ENCODE measurements around the gene CAPN13. TPM values are rescaled to one million over a fixed set of nuclear protein-coding genes. Genes with fewer than 3 reads are reported as not detected.

The CAPN13 gene
- total and polyA plus RNA-seq, 10 of the 15 experiments (the other 5 are each of a cell fraction or from before 2014, with no cell fraction given) = 0.03 to 0.10 (median 0.06) TPM; not detected in 7

GRCh38 chr2:30680121-30680520 is 127.1 kb downstream of the CAPN13 start:
- Histone ChIP-seq H3K9ac (ENCODE audit: control insufficient read depth, insufficient read depth, low read length) (no peak overlapping the region), H3K27ac (ENCODE audit: control insufficient read depth, insufficient read depth) (no peak overlapping the region), H3K27me3 (replicated peaks in 1 of 2; ENCODE audit: control insufficient read depth in 2 of 2, insufficient read depth in 2 of 2, low read length in 1 of 2) (no peaks in the 10 kb centered on the region), H3K36me3 (ENCODE audit: control insufficient read depth in 2 of 2, insufficient read depth in 2 of 2, low read length in 1 of 2) (no peaks in the 10 kb centered on the region), H4K20me1 (ENCODE audit: control insufficient read depth, insufficient read depth) (no peaks in the 10 kb centered on the region), H2AFZ (ENCODE audit: control insufficient read depth, low read depth, low read length) (no peak overlapping the region), H3K4me3 (no peak overlapping the region), H3K4me1 (ENCODE audit: control insufficient read depth, insufficient read depth, low read length) (no peaks in the 10 kb centered on the region), H3K9me3 (replicated peaks; ENCODE audit: control insufficient read depth, insufficient read depth, low read length) (no peaks in the 10 kb centered on the region; the same call in 2 of the 3 replicates), H3K4me2 (ENCODE audit: control insufficient read depth, insufficient read depth) (no peak overlapping the region), H3K79me2 (ENCODE audit: control insufficient read depth, insufficient read depth, low read length) (no peaks in the 10 kb centered on the region)
- no TSS peak for BruUV-seq (replicated peaks)
- CTCF ChIA-PET = interaction anchor here (0.6 to 1.1 kb wide), 2 partner anchors 32 to 99 kb away, joined by 3 read pairs; no protein-coding TSS in a partner anchor
- TF ChIP-seq REST (IDR thresholded peaks at IDR 0.05; ENCODE audit: low read depth, low read length) (no peak), USF2 (IDR thresholded peaks at IDR 0.05; ENCODE audit: borderline replicate concordance, low read depth, low read length) (no peak), CHD1 (IDR thresholded peaks at IDR 0.05; ENCODE audit: low read depth, low read length) (no peak), MLLT1 (IDR thresholded peaks at IDR 0.05) (no peak), NRF1 (conservative IDR thresholded peaks at IDR 0.05; ENCODE audit: low read depth, low read length) (no peak), HCFC1 (IDR thresholded peaks at IDR 0.05; ENCODE audit: low read length) (no peak), CBFB (IDR thresholded peaks at IDR 0.05; ENCODE audit: low read depth) (no peak), TAF1 (IDR thresholded peaks at IDR 0.05; ENCODE audit: borderline replicate concordance, low read depth, low read length) (no peak), NR2C1 (IDR thresholded peaks at IDR 0.05) (no peak), IKZF1 (conservative IDR thresholded peaks at IDR 0.05) (no peak), MYB (IDR thresholded peaks at IDR 0.05; ENCODE audit: borderline replicate concordance, low read depth, low read length) (no peak)
- TF ChIP-seq, protein P1, sequence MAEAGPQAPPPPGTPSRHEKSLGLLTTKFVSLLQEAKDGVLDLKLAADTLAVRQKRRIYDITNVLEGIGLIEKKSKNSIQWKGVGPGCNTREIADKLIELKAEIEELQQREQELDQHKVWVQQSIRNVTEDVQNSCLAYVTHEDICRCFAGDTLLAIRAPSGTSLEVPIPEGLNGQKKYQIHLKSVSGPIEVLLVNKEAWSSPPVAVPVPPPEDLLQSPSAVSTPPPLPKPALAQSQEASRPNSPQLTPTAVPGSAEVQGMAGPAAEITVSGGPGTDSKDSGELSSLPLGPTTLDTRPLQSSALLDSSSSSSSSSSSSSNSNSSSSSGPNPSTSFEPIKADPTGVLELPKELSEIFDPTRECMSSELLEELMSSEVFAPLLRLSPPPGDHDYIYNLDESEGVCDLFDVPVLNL (IDR thresholded peaks at IDR 0.05; ENCODE audit: low read depth, low read length) = no peak
- TF ChIP-seq, protein P2, sequence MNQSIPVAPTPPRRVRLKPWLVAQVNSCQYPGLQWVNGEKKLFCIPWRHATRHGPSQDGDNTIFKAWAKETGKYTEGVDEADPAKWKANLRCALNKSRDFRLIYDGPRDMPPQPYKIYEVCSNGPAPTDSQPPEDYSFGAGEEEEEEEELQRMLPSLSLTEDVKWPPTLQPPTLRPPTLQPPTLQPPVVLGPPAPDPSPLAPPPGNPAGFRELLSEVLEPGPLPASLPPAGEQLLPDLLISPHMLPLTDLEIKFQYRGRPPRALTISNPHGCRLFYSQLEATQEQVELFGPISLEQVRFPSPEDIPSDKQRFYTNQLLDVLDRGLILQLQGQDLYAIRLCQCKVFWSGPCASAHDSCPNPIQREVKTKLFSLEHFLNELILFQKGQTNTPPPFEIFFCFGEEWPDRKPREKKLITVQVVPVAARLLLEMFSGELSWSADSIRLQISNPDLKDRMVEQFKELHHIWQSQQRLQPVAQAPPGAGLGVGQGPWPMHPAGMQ (IDR thresholded peaks at IDR 0.05; ENCODE audit: borderline replicate concordance) = no peak
- POLR2A ChIA-PET = no interaction called here
- WGBS (ENCODE audit: insufficient coverage, insufficient replicate concordance, low lambda C conversion rate, missing lambda C conversion rate) = 40% methylated on average over 3 of the region's 3 CpGs
- intact Hi-C loops (cut with micrococcal nuclease; ENCODE audit: unreplicated experiment) (no loop called here), in situ Hi-C loops (cut with MboI) (no loop called here)
- DNase-seq (ENCODE audit: low read depth, low spot score) (no peak), ATAC-seq (no peak), FAIRE-seq (no peak)
- RAD21 ChIA-PET (ENCODE audit: unreplicated experiment) = no interaction called here
- SMC1A ChIA-PET (ENCODE audit: uncharacterized antibody, unreplicated experiment) = interaction anchor here (0.6 kb wide), 1 partner anchor 813 kb away, joined by 3 read pairs; no protein-coding TSS in a partner anchor

Data from GM12878 (cell line).